ENCODE data around the gene MUC15.

MUC15 gene

DNA sequence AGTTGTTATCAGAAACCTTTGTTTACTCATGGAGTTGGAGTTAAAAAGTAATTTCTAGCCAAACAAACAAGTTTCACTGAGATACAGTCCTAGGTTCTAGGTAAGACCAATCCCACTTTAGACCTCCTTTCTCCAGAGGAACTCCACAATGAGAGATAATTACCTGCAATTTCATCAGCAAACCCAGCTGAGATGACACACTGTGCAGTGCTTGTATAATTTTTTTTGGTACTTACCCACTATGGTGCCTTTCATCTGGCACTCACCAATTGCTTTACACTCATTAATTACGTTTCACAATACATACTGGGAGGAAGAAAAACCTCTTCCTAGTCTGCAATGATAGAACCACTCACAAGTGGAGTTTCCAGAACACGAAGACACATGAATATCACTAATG lies 1.8 kb upstream of the MUC15 start:
- DNase-seq (ENCODE audit: low spot score), result no peak

DNA sequence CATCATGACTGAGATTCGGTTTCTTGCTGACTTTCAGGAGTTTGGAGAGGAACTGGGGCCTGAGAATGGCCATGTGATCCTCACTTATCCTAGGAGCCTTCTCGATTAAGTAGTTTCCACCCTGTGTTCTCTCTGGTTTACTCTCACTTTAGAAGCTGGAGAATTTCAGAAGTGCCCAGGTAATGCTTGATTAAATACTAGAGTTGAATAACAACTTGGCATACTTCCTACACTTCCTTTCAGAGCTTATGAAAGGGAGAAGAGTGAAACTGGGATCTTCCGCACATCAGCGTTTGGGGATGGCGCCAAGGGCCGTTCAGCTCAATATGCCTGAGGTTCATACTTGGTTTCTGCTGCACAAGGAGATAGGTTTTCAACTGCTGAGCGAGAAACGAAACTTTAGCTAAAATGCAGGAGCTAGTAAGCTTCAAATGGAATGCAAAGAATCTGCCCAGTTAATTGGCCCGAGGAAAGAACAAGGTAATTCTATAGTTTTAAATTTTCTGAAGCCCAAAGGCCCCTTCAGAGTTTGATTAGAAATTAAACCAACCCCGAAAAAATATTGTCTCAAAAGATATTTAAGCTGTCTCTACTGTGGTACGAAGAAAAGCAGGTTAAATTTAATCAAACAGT lies 823 bp upstream of the MUC15 start:
- no peak for DNase-seq (ENCODE audit: low spot score)

DNA sequence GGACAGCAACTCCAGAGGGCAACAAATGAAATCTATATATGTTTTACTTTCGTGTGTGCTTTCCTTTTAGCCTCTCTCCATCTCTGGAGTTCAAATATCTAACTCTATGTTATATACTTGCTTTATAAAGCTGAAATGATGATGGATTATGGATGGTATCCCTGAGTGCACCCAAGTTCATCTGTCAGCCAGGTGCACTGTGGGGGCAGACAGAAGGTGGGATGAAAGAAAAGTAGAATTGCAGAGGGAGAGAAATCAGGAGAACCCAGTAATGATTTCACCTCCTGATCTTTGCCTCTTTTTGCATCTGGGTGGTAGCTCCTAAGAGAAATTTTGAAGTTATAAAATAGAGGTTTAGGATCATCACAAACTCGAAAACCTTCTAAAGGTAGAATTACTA lies 2.4 kb downstream of the MUC15 start:
- no peak for DNase-seq (ENCODE audit: low spot score)

DNA sequence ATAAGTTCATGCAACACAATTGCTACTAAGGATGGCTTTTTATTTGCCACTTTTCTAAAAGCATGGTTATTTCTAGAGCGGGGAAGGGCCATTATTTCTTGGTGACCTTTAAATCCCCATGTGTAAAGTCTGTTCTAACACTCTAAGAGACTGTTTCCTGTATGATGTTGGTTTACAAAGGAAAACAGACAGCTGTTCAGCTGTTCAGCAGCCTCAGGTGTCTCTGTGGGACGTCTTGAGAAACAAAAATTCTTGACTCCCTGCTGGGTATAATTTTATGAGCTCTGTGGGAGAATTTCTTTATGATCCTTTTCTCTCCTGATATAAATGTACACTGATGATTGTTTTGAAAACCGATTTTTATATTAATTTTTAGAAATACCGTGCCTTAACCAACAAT lies 13.9 kb downstream of the MUC15 start:
- DNase-seq (ENCODE audit: low spot score), result no peak

DNA sequence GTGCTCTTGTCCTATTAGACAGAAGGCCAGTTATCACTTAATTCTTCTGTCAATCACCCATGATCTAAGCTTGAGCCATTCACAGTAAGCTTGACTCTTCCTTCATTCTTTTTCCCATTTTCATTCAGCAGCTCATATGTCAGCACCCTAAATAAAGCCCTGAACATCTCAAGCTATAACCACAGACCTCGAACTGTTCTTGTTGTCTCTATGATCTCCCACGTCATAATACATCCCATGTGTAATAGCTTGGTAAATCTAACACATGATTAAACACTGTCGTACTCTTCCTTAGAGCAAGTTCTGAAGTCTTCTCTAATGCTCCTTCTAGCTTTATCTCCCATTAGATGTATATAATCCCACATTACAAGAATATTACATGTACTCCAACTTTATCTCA lies 14.4 kb downstream of the MUC15 start:
- DNase-seq (ENCODE audit: low spot score), result no peak

DNA sequence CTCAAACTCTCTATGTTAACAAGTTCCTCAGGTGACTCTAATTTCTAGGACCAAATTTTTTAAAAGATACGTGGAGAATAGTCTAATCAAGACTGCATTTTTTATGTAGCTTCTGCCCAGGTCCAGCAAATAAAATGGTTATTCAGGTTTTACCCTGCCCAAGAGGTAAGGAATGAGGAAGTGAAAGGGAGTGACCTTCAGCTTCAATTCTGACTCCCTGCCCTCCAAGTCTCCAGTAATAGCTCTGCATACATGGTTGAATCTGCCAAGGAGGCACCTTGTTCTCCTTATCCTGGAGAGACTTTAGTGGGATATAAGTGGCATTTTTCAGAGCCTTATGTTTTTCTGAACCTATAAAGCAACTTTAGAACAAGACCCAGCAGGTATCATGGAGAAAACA lies 15.5 kb downstream of the MUC15 start:
- DNase-seq (ENCODE audit: low spot score), result no peak

DNA sequence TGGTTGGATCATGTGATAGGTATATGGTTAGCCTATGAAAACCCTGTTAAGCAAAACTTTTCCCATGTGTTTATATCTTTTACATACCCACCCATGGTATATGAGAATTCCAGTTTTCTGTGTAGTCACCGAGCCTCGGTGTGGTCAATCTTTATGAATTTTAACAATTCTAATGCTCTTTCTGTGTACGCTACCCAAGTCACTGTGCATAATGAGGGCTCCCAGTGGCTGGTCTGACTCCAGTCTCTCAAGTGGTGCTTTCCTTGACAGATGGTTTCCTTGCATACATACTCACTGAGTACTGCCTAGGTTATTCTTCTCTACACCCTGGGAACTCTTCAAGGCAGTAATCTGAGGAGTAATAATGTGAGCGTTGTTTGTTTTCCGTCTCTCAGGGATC lies 17.6 kb downstream of the MUC15 start:
- DNase-seq (ENCODE audit: low spot score), result no peak

DNA sequence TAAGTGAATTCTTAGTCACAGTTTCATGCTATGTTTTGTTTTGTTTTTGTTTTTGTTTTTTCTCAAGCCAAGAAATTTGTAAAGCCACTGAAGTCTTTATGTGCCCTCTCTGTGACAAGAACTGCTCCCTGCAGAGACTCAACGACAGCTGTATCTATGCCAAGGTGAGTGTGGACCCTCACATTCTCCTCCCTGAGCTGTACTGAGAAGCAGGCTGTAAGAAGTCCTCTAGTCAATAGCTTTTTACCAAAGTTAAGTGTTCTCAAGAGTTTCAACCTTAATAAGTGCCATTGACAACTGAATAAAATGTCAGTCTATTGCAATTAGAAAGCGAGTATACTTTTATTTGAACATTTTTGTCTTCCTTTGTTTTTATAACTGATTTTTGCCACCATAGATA lies 18.9 kb downstream of the MUC15 start:
- DNase-seq (ENCODE audit: low spot score), result no peak

DNA sequence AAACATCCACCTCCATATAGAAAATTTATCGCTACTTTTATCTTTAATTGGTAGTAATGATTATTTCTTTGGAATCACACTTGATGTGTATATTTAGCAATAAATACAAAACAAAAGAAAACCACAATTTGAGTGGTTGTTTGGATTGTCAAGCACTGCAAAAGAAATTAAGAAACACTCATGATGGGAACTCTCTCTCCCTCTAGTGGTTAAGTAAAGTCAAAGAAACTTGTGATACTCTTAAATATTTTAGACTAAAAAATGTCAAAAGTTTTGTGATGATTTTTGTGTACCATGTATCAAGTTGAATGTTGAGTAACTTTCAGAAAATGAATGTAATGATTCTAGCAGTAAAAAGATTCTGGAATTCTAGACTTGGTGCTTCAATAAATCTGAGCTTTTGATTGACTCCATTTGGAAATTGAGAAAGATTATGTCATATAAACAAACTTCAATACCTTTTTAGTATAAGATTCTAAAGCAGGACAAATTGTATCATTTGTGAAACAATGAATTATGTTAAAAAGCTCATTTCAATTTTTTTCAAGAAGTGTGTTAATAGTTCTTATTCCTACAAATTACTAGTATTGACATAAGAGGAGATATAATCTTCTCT lies 20.8 kb downstream of the MUC15 start:
- DNase-seq (ENCODE audit: low spot score), result no peak

DNA sequence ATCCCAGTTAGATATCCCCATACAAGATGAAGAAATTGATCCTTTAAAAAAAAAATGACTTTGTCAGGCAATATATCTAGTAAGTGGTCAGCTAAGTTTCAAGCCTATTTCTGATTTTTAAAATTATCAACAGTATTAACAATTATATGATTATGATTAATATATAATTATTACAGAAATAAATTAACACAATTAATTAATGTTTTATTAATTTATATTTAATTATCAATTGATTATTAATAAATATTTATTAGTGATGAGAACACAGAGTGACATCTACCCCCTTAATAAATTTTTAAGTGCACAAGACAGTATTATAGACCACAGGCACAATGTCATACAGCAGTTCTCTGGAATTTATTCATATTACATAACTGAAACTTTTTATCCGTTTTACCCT lies 22.0 kb downstream of the MUC15 start:
- no peak for DNase-seq (ENCODE audit: low spot score)

DNA sequence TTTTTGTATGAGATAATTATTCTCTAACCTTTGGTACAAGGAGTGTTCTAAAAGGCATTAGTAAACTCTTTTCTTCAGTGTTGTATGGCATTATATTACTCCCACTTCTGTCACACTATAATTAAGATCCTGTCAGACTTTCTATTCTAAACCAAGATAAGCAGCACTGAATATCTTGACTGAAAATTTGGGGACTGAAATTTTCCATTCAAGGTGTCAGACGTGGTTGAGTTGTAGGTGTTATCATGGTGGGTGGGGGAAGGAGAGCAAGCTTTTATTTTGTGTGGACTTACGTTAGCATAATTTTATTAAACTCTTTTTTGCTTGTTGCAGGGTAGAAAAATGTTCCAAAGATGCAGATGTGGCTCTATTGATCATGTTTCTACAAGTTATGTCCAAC lies 22.9 kb downstream of the MUC15 start:
- DNase-seq (ENCODE audit: low spot score), result no peak

DNA sequence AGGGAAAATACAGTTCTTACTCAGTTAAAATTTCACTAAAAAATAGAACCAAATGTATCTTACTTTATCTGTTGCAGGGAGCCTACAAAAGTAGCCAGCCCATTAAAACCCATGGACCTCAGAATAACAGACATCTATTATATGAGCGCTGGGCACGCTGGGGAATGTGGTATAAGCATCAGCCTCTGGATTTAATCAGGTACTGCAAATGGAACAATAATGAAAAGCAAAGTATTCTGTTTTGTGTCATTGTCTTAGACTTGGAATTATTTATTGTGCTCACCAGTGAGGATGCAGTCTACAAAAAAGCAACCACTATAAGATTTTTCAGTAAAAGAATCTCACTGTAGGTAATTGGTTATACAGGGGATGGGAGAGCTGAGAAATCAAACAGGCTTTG lies 30.2 kb downstream of the MUC15 start:
- DNase-seq (ENCODE audit: low spot score), result no peak

DNA sequence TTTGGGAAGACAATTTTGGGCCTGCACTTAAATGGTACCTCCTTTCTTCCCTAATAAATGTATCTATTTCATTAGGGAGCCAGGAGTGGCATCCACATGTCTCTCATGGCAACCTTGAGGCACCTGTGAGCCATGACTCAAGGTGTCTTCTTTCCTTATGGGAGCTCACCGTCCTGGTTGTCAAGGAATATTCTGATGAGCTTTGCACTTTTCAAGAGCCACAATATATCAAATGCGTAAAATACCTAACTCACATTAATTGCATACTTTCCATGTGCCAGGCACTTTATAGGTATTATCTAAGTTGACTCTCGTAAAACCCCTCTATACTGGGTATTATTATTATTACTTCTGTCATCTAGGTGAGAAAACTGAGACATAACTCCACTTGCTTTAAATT lies 32.5 kb downstream of the MUC15 start:
- DNase-seq (ENCODE audit: low spot score), result no peak

DNA sequence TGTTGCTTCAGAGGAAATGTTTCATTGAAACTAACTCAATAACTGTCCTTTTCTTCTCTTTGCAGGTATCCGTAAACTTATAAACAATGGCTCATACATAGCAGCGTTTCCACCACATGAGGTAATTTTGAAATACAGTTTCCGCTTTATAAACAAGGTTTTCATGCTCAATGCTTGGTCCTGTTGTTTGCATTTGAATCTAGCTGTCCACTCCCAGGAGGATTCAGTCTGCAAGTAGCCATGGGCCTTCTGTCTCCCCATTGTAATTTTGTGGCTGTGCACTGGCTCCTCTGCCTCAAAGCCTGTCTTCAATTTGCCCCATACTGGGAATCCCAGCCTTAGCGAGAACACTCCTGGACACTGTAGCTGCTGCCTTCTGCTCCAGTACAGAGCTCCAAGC lies 34.7 kb downstream of the MUC15 start:
- no peak for DNase-seq (ENCODE audit: low spot score)

DNA sequence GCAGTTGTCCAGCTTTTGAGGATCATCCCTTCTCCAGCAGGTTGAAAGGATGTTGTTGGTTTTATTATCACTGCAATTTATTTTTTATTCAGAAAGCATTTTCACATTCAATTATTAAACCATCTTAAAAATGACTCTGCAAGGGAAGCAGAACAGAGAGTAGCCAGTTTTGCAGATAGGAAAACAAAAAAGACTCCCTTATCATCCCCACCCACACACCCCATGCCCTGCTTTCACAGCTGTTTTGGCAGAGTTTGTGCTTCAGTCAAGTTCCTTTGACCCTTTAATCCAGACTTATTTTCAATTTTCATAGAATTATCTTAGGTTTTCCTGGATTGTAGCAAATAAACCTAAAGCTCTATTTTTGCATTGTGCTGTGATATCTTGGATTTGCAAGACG lies 44.4 kb downstream of the MUC15 start:
- no peak for DNase-seq (ENCODE audit: low spot score)

DNA sequence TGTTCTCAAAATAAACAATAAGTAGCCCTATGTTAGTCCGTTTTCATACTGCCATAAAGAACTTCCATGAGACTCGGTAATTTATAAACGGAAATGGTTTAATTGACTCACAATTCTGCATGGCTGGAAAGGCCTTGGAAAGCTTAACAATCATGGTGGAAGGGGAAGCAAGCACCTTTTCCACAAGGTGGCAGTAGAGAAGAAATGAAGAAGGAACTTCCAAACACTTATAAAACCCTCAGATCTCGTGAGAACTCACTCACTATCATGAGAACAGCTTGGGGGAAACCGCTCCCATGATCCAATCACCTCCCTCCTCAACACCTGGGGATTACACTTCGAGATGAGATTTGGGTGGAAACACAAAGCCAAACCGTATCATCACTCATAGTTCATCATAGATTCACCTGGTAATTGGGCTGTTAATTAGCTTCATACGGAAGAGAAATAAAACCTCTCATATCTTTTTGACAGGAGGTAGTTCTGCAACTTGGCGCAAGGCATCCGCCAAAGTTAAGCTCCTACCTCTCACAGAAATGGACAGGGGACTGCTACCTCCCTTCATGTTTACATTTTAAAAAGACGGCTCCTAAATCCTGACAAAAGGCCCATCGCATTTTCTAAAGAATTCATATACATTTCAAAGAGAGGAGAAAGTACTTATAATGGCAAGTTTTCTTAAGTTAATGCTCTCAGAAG lies 49.0 kb downstream of the MUC15 start:
- no peak for DNase-seq (ENCODE audit: low spot score)

DNA sequence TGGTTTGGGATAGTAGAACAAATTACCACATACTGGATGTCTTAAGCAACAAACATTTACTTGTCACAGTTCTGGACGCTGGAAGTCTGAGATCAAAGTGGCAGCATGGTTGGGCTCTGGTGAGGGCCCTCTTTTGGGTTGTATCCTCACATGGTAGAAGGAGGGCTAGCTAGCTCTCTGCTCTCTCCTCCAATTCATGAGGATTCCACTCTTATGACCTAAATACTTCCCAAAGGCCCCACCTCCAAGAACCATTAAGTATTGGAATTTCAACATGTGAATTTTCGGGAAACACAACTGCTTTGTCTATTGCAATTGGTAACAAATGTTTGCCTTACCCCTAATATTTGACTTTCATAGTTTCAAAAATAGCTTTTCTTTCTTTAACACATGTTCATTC lies 52.6 kb downstream of the MUC15 start:
- DNase-seq (ENCODE audit: low spot score), result no peak

DNA sequence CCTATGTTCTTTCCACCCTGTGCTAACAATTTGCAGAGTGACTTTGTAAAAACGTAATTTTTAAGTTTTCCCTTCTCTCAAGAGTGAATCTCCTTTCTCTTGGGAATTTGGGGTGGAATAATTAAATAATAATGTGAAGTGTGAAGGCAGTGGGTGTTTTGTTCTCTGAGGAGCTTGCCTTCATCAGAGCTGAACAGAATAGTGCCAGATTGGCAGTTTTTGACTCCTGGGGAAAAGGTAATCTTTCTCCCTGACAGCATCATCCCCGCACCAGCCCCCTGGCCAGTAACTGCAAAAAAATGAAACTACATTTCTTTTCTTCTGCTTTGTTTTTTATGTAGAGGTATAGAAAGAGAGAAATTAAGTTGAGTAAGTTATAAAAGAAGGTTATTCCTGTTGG lies 59.9 kb downstream of the MUC15 start:
- no peak for DNase-seq (ENCODE audit: low spot score)

DNA sequence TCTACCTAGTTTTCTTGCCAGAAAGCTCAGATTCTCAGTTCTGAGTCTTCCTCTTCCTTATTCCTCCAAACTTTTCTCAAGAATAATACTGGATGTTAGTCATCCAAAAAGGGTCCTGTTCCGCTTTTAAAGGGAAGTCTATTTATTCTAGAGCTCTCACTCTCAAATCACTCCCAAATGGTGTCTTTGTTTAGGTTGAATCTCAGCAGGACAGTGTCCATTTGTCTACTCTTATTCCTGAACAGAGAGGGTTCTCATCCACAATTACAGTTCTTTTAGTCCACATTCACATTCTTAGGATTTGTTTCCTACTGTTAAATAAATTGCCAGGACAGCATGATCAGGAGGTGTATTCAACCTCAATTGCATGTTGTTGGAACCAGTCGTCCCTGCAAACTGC lies 61.3 kb downstream of the MUC15 start:
- no peak for DNase-seq (ENCODE audit: low spot score)

DNA sequence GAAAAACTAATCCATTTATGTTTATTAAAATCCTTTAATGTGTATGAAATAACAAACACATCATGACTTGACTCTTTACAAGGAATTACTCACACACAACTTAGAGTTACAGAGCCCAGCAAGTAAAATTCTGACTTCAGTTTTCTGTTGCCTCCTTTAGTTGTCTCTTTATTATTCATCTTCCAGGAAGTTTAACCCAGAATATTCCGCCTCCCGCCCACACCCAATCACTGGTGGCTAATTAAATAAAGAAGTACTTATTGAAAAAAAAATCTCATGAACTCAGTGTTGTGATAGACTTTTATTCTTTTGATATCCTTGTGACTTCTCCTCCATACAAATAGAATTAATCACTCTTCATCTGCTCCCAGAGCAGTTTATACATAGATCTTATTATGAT lies 61.9 kb downstream of the MUC15 start:
- no peak for DNase-seq (ENCODE audit: low spot score)

Data from AG08396 (cell line).